ENCODE measurements around the gene FBXO27.
"Not testable (repeated sequence)": the region's sequence is repeated elsewhere in the genome, so short reads cannot be mapped to it uniquely, and the experiment has no call there.

The FBXO27 gene

GRCh38 chr19:39032063-39032918 is at the start of gene FBXO27:
TSS of gene FBXO27 (minus strand) at chr19:39032549. CDS start at chr19:39032227, 322 bp downstream.
- Histone ChIP-seq H3K27me3 (ENCODE audit: low read depth, low read length) (no peaks in the 10 kb centered on the region), H3K9me3 (ENCODE audit: control insufficient read depth in 1 of 2, low read length in 2 of 2) (no peaks in the 10 kb centered on the region), H3K36me3 (ENCODE audit: control insufficient read depth in 1 of 2, insufficient read depth in 2 of 2, low read length in 2 of 2) (peaks cover 0 to 5% of the 10 kb centered on the region in 2 donors), H3K4me3 (ENCODE audit: low read depth in 1 of 2, low read length in 2 of 2) (peak within 1 kb of the TSS; percentile 46 to 96), H3K27ac (ENCODE audit: low read length) (no peak within 1 kb of the TSS), H3K4me1 (ENCODE audit: control insufficient read depth in 1 of 2, insufficient read depth in 2 of 2, low read length in 2 of 2) (peaks cover 0 to 16% of the 10 kb centered on the region in 2 donors)

- no peak overlapping the region for H3K4me3 ChIP-seq (ENCODE audit: low read depth in 1 of 2, low read length in 2 of 2)
- peaks cover 30% of the 10 kb centered on the region for H3K27me3 ChIP-seq (ENCODE audit: low read depth, low read length)
- H3K27ac ChIP-seq (ENCODE audit: low read length): no peak overlapping the region
- H3K36me3 ChIP-seq (ENCODE audit: control insufficient read depth in 1 of 2, insufficient read depth in 2 of 2, low read length in 2 of 2): no peaks in the 10 kb centered on the region
- H3K9me3 ChIP-seq (ENCODE audit: control insufficient read depth in 1 of 2, low read length in 2 of 2): no peaks in the 10 kb centered on the region
- peaks cover 3 to 9% of the 10 kb centered on the region in 2 donors for H3K4me1 ChIP-seq (ENCODE audit: control insufficient read depth in 1 of 2, insufficient read depth in 2 of 2, low read length in 2 of 2)
Observed at GRCh38 chr19:39080431-39080830, 48.1 kb upstream of the FBXO27 start.

GRCh38 chr19:39078436-39079200 is 46.3 kb upstream of the FBXO27 start:
- peaks cover 2 to 6% of the 10 kb centered on the region in 2 donors for H3K4me1 ChIP-seq (ENCODE audit: control insufficient read depth in 1 of 2, insufficient read depth in 2 of 2, low read length in 2 of 2)
- H3K27ac ChIP-seq (ENCODE audit: low read length): no peak overlapping the region
- no peaks in the 10 kb centered on the region for H3K36me3 ChIP-seq (ENCODE audit: control insufficient read depth in 1 of 2, insufficient read depth in 2 of 2, low read length in 2 of 2)
- H3K9me3 ChIP-seq (ENCODE audit: control insufficient read depth in 1 of 2, low read length in 2 of 2): no peaks in the 10 kb centered on the region
- H3K4me3 ChIP-seq (ENCODE audit: low read depth in 1 of 2, low read length in 2 of 2): no peak overlapping the region
- H3K27me3 ChIP-seq (ENCODE audit: low read depth, low read length): peaks cover 18% of the 10 kb centered on the region

- H3K9me3 ChIP-seq (ENCODE audit: control insufficient read depth in 1 of 2, low read length in 2 of 2): no peaks in the 10 kb centered on the region
- no peaks in the 10 kb centered on the region for H3K4me1 ChIP-seq (ENCODE audit: control insufficient read depth in 1 of 2, insufficient read depth in 2 of 2, low read length in 2 of 2)
- H3K4me3 ChIP-seq (ENCODE audit: low read depth in 1 of 2, low read length in 2 of 2): no peak overlapping the region
- no peaks in the 10 kb centered on the region for H3K36me3 ChIP-seq (ENCODE audit: control insufficient read depth in 1 of 2, insufficient read depth in 2 of 2, low read length in 2 of 2)
- H3K27me3 ChIP-seq (ENCODE audit: low read depth, low read length): peaks cover 7% of the 10 kb centered on the region
- H3K27ac ChIP-seq (ENCODE audit: low read length): no peak overlapping the region
Observed at GRCh38 chr19:39077323-39077722, 45.0 kb upstream of the FBXO27 start.

- no peaks in the 10 kb centered on the region for H3K4me1 ChIP-seq (ENCODE audit: control insufficient read depth in 1 of 2, insufficient read depth in 2 of 2, low read length in 2 of 2)
- H3K27me3 ChIP-seq (ENCODE audit: low read depth, low read length): no peaks in the 10 kb centered on the region
Observed at GRCh38 chr19:39074942-39075341, 42.6 kb upstream of the FBXO27 start.

GRCh38 chr19:39074205-39074692 is 41.9 kb upstream of the FBXO27 start:
- Histone ChIP-seq H3K27me3 (ENCODE audit: low read depth, low read length) (no peaks in the 10 kb centered on the region), H3K9me3 (ENCODE audit: control insufficient read depth in 1 of 2, low read length in 2 of 2) (no peaks in the 10 kb centered on the region), H3K4me3 (ENCODE audit: low read depth in 1 of 2, low read length in 2 of 2) (no peak overlapping the region), H3K36me3 (ENCODE audit: control insufficient read depth in 1 of 2, insufficient read depth in 2 of 2, low read length in 2 of 2) (no peaks in the 10 kb centered on the region), H3K4me1 (ENCODE audit: control insufficient read depth in 1 of 2, insufficient read depth in 2 of 2, low read length in 2 of 2) (no peaks in the 10 kb centered on the region), H3K27ac (ENCODE audit: low read length) (no peak overlapping the region)

More at GRCh38 chr19:39074942-39075341, 42.6 kb upstream of the FBXO27 start:
- H3K27ac ChIP-seq (ENCODE audit: low read length): no peak overlapping the region
- H3K36me3 ChIP-seq (ENCODE audit: control insufficient read depth in 1 of 2, insufficient read depth in 2 of 2, low read length in 2 of 2): no peaks in the 10 kb centered on the region
- no peaks in the 10 kb centered on the region for H3K9me3 ChIP-seq (ENCODE audit: control insufficient read depth in 1 of 2, low read length in 2 of 2)
- H3K4me3 ChIP-seq (ENCODE audit: low read depth in 1 of 2, low read length in 2 of 2): no peak overlapping the region

- no peak overlapping the region for H3K27ac ChIP-seq (ENCODE audit: low read length)
- H3K36me3 ChIP-seq (ENCODE audit: control insufficient read depth in 1 of 2, insufficient read depth in 2 of 2, low read length in 2 of 2): no peaks in the 10 kb centered on the region
- no peak overlapping the region for H3K4me3 ChIP-seq (ENCODE audit: low read depth in 1 of 2, low read length in 2 of 2)
- H3K4me1 ChIP-seq (ENCODE audit: control insufficient read depth in 1 of 2, insufficient read depth in 2 of 2, low read length in 2 of 2): no peaks in the 10 kb centered on the region
- H3K9me3 ChIP-seq (ENCODE audit: control insufficient read depth in 1 of 2, low read length in 2 of 2): no peaks in the 10 kb centered on the region
- no peaks in the 10 kb centered on the region for H3K27me3 ChIP-seq (ENCODE audit: low read depth, low read length)
Observed at GRCh38 chr19:39070888-39071287, 38.5 kb upstream of the FBXO27 start.

- H3K4me3 ChIP-seq (ENCODE audit: low read depth in 1 of 2, low read length in 2 of 2); H3K36me3 ChIP-seq (ENCODE audit: control insufficient read depth in 1 of 2, insufficient read depth in 2 of 2, low read length in 2 of 2); H3K4me1 ChIP-seq (ENCODE audit: control insufficient read depth in 1 of 2, insufficient read depth in 2 of 2, low read length in 2 of 2); H3K27me3 ChIP-seq (ENCODE audit: low read depth, low read length); H3K27ac ChIP-seq (ENCODE audit: low read length); H3K9me3 ChIP-seq (ENCODE audit: control insufficient read depth in 1 of 2, low read length in 2 of 2): not testable (repeated sequence)
Observed at GRCh38 chr19:39068259-39068658, 35.9 kb upstream of the FBXO27 start.

GRCh38 chr19:39067104-39067503 is 34.8 kb upstream of the FBXO27 start:
- Histone ChIP-seq H3K4me3 (ENCODE audit: low read depth in 1 of 2, low read length in 2 of 2) (no peak overlapping the region), H3K9me3 (ENCODE audit: control insufficient read depth in 1 of 2, low read length in 2 of 2) (no peaks in the 10 kb centered on the region), H3K36me3 (ENCODE audit: control insufficient read depth in 1 of 2, insufficient read depth in 2 of 2, low read length in 2 of 2) (no peaks in the 10 kb centered on the region), H3K27ac (ENCODE audit: low read length) (no peak overlapping the region), H3K27me3 (ENCODE audit: low read depth, low read length) (no peaks in the 10 kb centered on the region), H3K4me1 (ENCODE audit: control insufficient read depth in 1 of 2, insufficient read depth in 2 of 2, low read length in 2 of 2) (no peaks in the 10 kb centered on the region)

GRCh38 chr19:39065928-39066327 is 33.6 kb upstream of the FBXO27 start:
- no peak overlapping the region for H3K27ac ChIP-seq (ENCODE audit: low read length)
- no peaks in the 10 kb centered on the region for H3K36me3 ChIP-seq (ENCODE audit: control insufficient read depth in 1 of 2, insufficient read depth in 2 of 2, low read length in 2 of 2)
- H3K4me3 ChIP-seq (ENCODE audit: low read depth in 1 of 2, low read length in 2 of 2): no peak overlapping the region
- H3K27me3 ChIP-seq (ENCODE audit: low read depth, low read length): no peaks in the 10 kb centered on the region
- no peaks in the 10 kb centered on the region for H3K4me1 ChIP-seq (ENCODE audit: control insufficient read depth in 1 of 2, insufficient read depth in 2 of 2, low read length in 2 of 2)
- peaks cover 0 to 2% of the 10 kb centered on the region in 2 donors for H3K9me3 ChIP-seq (ENCODE audit: control insufficient read depth in 1 of 2, low read length in 2 of 2)

- Histone ChIP-seq H3K4me1 (ENCODE audit: control insufficient read depth in 1 of 2, insufficient read depth in 2 of 2, low read length in 2 of 2) (no peaks in the 10 kb centered on the region), H3K36me3 (ENCODE audit: control insufficient read depth in 1 of 2, insufficient read depth in 2 of 2, low read length in 2 of 2) (no peaks in the 10 kb centered on the region), H3K4me3 (ENCODE audit: low read depth in 1 of 2, low read length in 2 of 2) (no peak overlapping the region), H3K27ac (ENCODE audit: low read length) (no peak overlapping the region), H3K27me3 (ENCODE audit: low read depth, low read length) (no peaks in the 10 kb centered on the region), H3K9me3 (ENCODE audit: control insufficient read depth in 1 of 2, low read length in 2 of 2) (peaks cover 0 to 2% of the 10 kb centered on the region in 2 donors)
Observed at GRCh38 chr19:39064405-39064804, 32.1 kb upstream of the FBXO27 start.

All from muscle layer of duodenum (tissue), 2 donors.